GM19468 (cell line): ENCODE data around the gene NPAS4.
A peak's percentile ranks its signal among the peaks of the same experiment; 100 is the strongest.
"Not testable (repeated sequence)": the region's sequence is repeated elsewhere in the genome, so short reads cannot be mapped to it uniquely, and the experiment has no call there.

Experiments
- ATAC-seq: cut with Tn5 transposase; IDR thresholded peaks from one replicate; pipeline ENCODE4 v1.9.1; 2021; ENCODE audit warnings: mild to moderate bottlenecking, moderate library complexity, moderate number of reproducible peaks; ENCODE audit not compliant: unreplicated experiment; ENCODE audit errors: extremely low read depth

NPAS4 gene

GRCh38 chr11:66415423-66415822 lies 5.4 kb upstream of the NPAS4 start:
- ATAC-seq = no peak

DNA sequence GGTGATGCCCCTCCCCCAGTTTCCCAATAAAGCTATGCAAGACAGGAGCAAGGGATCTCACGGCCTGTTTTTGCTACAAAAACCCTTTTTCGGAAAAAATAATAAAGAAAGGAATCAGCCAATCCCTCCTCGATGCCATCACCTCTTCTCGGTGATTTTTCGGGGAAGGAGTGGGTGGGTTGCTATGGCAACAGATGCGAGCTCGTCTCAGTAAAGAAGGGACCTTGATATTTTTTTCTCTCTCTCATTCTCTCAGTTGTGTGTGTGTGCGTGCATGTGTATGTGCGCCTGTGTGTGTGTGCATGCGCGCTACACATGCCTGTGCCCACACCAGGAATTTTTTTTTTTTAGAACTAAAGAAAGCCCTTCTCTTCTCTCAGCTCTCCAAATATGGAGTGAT lies 3.8 kb upstream of the NPAS4 start:
- ATAC-seq = no peak

GRCh38 chr11:66418168-66418985 lies 2.5 kb upstream of the NPAS4 start:
- ATAC-seq = no peak

GRCh38 chr11:66418986-66419308 lies 1.9 kb upstream of the NPAS4 start:
- ATAC-seq = no peak

GRCh38 chr11:66419825-66420224 lies 1.0 kb upstream of the NPAS4 start:
- no peak for ATAC-seq

DNA sequence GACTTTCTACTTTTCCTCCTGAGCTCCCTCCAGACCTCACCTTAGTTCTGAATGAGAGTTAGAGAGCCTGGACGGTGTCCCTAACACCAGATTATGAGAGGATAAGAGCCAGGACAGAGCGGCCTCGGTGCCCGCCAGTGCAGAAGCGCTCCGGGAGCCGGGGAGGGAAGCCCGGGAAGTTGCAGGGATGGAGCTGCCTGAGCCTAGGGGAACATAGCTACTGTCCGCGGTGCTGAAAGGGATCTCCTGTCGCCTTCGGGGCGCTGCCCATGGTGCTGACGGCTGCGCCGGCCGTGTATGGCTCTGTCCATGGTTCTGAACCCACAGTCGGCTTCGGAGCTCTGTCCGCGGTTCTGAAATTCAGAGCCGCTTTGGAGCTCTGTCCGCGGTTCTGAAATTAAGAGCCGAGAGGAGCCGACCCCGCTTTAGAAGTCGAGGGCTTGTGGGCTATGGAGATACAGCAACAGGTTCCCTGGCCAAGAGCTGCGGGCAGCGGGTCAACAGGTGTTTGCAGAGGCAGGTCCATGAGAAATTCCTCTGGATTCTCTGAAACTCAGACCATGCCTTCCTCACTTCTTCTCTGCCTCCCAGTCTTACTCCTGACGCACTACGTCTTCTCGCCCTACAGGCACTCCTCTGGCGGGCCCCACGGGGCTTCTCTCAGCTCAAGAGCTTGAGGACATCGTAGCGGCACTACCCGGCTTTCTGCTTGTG lies 814 bp downstream of the NPAS4 start:
- no peak for ATAC-seq

GRCh38 chr11:66426314-66426713 lies 5.5 kb downstream of the NPAS4 start:
- no peak for ATAC-seq

DNA sequence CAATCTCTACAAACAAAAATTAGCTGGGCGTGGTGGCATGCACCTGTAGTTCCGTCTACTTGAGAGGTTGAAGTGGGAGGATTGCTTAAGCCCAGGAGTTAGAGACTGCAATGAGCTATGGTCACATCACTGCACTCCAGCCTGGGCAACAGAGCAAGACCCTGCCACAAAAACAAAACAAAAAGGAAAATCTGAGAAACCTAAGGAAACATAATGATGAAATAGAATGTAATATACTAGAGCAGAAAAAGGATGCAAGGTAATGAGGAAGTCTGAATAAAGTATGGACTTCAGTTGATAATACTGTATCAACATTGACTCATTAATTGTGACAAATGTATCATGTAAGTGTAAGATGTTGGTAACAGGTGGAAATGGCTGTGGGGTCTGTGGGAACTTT lies 8.1 kb downstream of the NPAS4 start:
- no peak for ATAC-seq

DNA sequence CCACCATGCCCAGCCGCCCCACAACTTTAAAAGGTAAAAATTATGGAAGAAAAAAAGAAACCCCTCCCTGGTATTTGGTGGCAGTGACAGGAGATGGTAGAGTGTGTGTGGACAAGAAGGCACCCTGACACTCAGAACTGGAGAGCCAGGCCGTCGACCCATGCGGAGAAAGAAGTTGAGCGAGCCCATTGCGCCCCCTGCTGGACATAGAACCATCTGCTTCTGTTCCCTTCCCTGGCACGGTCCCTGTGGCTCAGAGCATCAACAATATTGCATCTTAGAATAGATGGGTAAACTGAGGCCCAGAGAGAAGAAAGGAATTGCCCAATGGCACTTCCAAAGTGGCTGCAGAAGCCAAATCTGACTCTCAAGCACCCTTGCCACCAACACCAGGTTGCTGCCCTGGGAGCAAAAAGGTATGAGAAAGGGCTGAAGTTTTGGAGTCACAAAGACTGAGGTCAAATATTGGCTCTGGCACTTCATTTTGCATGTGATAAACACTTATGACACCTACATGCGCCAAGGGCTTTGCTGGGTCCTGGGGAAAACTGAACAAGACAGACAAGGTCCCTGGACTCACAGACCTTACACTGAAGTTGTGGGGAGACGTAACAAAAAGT lies 9.3 kb downstream of the NPAS4 start:
- ATAC-seq = no peak

- ATAC-seq = not testable (repeated sequence)
Measured at GRCh38 chr11:66431287-66431686, 10.5 kb downstream of the NPAS4 start.

DNA sequence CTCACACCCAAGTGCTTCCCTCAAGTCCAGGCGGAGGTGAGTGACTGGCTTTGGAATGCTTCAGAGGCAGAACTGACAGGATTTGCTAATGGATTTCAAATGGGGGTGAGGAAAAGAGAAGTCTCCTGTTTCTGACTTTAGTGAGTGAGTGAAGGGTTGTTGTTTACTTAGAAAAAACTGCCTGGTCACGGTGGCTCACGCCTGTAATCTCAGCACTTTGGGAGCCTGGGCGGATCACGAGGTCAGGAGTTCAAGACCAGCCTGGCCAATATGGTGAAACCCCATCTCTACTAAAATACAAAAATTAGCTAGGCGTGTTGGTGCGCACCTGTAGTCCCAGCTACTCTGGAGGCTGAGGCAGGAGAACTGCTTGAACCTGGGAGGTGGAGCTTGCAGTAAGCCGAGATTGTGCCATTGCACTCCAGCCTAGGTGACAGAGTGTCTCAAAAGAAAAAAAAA lies 11.1 kb downstream of the NPAS4 start:
- ATAC-seq = not testable (repeated sequence)

- ATAC-seq = no peak
Measured at GRCh38 chr11:66432597-66432996, 11.8 kb downstream of the NPAS4 start.

GRCh38 chr11:66437979-66438503 lies 17.2 kb downstream of the NPAS4 start:
- no peak for ATAC-seq

- peak; percentile 52 for ATAC-seq
Measured at GRCh38 chr11:66438504-66439466, 17.9 kb downstream of the NPAS4 start, which contains the start of gene MRPL11. TSS of gene MRPL11 (minus strand) at chr11:66438848. CDS start at chr11:66438754, 94 bp downstream.

DNA sequence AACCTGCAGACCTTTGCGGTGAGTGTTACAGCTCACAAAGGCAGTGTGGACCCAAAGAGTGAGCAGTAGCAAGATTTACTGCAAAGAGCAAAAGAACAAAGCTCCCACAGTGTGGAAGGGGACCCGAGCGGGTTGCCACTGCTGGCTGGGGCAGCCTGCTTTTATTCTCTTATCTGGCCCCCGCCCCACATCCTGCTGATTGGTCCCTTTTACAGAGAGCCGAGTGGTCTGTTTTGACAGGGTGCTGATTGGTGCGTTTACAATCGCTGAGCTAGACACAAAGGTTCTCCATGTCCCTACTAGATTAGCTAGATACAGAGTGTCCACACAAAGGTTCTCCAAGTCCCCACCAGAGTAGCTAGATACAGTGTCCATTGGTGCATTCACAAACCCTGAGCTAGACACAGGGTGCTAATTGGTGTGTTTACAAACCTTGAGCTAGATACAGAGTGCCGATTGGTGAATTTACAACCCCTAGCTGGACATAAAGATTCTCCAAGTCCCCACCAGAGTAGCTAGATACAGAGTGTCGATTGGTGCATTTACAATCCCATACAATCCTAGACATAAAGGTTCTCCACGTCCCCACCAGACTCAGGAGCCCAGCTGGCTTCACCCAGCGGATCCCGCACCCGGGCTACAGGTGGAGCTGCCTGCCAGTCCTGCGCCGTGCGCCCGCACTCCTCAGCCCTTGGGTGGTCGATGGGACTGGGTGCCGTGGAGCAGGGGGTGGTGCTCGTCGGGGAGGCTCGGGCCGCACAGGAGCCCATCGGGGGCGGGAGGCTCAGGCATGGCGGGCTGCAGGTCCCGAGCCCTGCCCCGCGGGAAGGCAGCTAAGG lies 19.5 kb downstream of the NPAS4 start:
- ATAC-seq = not testable (repeated sequence)

GRCh38 chr11:66440940-66441282 lies 20.1 kb downstream of the NPAS4 start:
- not testable (repeated sequence) for ATAC-seq

DNA sequence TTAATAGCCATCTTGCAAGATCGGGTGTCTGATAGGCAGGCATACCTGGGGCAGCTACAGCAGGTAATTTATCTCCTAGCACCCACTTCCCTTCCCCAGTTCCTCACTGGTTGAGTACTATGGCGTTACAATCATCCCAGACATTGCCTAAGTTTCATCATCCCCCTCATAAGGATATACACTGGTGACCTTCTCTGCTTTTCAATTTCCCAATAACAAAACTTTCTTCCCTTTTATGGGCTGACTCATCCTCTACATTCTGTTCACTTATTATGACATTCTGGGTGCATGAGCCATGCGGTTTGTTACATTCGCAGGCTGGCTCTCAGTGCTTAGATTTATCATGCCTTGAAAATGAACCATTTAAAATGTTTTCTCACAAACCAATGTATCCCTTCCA lies 22.8 kb downstream of the NPAS4 start:
- ATAC-seq = no peak

- no peak for ATAC-seq
Measured at GRCh38 chr11:66447012-66447411, 26.2 kb downstream of the NPAS4 start.

DNA sequence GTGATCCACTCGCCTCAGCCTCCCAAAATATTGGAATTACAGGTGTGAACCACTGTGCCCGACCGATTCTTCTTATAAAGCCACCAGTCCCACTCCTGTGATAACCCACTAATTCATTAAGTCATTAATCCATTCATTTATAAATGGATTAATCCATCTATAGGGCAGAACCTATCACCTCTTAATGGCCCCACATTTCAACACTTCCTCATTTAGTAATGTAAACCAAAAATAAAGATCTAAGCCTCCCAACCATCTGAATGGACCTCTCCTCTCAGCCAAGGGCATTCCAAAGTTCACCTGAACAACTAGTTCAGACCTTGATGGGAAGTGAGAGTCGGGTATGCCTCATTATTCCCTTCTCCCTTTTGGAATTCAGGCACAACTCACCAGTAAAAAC lies 27.7 kb downstream of the NPAS4 start:
- ATAC-seq = no peak
